HG02763 (cell line): ENCODE results near the gene SLC26A11.

Experiments
- ATAC-seq: cut with Tn5 transposase; IDR thresholded peaks from one replicate; pipeline ENCODE4 v1.9.1; 2021; ENCODE audit warnings: mild to moderate bottlenecking, moderate library complexity; ENCODE audit not compliant: unreplicated experiment

The SLC26A11 gene

DNA sequence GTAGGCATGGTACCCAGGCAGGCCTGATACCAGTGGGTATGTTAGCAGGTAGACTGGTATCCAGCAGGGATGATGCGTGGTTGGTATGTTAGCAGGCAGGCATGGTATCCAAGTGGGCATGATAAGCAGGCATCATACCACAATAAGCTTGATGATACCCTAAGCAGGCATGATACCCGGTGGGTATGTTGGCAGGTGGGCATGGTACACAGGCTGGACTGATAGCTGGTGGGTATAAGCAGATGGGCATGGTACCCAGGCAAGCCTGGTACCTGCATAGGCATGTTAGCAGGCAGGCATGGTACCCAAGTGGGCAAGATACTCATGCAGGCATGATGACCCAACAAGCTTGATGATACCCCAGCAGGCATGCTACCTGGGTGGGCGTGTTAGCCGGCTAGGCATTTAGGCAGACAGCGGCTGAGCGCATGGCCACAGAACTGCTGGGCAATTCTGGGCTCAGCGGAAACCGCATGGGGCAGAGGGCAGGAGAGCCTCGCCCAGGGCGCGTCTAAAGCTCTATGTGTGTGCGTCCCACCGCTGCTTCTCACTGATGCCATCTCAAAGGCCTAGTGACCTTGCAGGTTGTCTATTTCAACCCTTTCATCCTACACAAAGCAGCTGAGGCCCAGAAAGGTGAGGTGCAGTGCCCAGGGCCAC is 2.4 kb upstream of the SLC26A11 start:
- no peak for ATAC-seq

GRCh38 chr17:80218391-80218790 is 1.8 kb upstream of the SLC26A11 start:
- no peak for ATAC-seq

- peak; percentile 38 for ATAC-seq
Observed at GRCh38 chr17:80219013-80219762, 1.0 kb upstream of the SLC26A11 start.

DNA sequence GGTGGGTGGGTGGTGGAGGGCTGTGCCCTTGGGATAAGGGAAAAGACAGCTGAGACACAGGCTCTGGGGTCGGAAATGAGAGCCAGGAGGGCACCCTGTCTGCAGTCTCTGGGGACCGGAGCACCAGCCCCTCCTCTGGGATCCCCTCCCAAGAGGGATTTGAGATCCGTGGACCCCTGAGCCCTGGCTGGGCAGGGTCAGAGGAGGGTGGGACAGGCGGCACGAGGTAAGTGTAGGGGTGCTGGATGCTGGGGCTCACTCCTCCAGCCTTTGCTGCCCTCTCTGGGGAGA is 519 bp upstream of the SLC26A11 start:
- ATAC-seq = no peak

- no peak for ATAC-seq
Observed at GRCh38 chr17:80220736-80221215, 549 bp downstream of the SLC26A11 start.

DNA sequence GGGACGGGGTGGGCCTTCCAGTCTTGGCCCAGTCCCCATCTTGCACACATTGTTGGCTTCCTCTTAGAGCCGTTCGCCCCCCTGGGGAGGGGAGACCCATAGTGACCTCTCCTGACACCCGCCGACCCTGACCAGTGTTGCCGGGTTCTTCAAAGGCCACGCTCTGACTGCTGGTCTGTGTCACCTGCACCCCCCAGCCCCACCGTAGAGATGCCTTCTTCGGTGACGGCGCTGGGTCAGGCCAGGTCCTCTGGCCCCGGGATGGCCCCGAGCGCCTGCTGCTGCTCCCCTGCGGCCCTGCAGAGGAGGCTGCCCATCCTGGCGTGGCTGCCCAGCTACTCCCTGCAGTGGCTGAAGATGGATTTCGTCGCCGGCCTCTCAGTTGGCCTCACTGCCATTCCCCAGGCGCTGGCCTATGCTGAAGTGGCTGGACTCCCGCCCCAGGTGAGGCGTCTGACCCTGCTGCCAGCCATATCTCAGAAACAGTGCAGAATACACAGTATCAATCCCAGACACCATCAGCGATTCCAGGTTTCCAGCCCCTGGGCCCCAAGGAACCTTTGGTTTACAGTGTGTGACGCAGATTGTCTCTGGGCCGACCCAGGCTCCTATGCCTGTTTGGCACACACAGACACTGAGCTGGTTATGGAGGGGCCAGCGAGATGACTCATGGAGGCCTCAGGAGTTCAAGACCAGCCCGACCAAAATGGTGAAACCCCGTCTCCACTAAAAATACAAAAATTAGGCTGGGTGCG is 1.3 kb downstream of the SLC26A11 start:
- ATAC-seq = no peak

DNA sequence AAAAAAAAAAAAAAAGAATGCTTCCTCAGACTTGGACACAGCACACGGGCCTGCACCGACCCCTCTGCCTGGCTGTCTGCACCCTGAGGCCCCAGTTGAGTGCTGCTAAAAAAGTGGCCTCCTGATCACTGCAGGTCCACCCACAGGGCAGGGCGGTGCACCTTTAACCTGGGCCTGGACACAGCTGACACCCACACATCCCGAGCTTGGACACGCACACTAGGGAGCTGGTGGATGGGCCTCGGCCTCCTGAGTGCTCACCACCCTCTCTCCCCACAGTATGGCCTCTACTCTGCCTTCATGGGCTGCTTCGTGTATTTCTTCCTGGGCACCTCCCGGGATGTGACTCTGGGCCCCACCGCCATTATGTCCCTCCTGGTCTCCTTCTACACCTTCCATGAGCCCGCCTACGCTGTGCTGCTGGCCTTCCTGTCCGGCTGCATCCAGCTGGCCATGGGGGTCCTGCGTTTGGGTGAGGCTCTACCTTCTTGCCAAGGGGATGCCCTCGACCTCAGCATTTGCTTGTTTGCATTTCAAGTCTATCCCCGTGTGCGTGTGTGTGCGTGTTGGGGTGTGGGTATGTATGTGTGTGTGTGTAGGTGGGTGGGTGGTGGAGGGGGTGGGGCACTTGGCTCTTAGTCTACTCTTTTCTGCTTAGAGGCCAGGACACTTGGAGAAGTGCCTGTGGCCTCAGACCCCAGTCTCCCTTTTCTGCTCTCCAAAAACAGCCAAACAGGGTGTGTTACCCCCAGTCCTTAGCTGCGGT is 2.3 kb downstream of the SLC26A11 start:
- no peak for ATAC-seq

DNA sequence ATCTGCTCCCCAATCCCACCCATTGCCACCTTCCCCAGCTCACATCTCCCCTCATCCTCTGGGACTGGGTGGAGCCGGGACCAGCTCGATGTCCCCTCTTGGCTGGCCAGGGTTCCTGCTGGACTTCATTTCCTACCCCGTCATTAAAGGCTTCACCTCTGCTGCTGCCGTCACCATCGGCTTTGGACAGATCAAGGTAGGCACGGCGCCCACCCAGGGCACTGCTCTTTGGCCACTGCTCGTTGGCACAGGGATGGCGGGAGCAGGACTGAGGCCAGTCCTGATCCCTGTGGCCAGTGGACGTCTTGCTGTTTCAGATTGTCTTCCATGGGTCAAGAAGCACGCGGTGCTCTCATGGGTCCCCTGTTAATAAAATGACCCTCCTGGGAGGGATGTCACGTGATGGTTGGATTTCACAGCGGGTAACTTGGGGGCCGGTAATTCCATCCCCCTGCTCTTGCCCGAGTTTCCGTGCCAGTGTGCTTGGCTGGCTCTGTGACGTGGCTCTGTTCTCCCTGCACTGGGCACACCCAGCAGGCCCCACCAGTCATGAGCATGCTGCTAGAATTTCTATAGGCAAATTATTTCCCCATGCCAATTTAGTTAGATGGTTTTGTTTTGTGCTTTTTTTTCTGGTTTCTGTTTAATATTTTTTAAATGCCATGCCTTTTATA is 3.1 kb downstream of the SLC26A11 start:
- ATAC-seq = no peak

- no peak for ATAC-seq
Observed at GRCh38 chr17:80223838-80224497, 3.7 kb downstream of the SLC26A11 start.

DNA sequence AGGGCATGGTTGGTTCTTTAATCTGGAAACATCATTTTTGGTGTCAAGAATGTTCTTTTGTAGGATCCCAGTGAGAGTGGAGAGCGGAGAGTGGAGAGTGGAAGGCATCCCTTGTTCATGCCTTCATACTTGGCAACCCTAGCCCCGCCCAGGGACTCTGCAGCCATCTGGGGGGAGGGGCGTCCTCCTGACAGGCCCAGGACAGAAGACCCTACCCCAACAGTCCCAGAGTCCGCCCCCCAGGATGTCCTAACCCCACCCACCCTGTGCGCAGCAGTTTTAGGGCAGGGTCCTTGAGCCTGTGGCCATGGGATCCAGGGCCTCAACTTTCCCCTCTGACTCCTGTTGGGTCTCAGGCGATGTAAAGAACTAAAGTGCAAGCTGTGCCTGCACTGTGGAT is 4.5 kb downstream of the SLC26A11 start:
- ATAC-seq = no peak

GRCh38 chr17:80225230-80225629 is 5.0 kb downstream of the SLC26A11 start:
- ATAC-seq = no peak

DNA sequence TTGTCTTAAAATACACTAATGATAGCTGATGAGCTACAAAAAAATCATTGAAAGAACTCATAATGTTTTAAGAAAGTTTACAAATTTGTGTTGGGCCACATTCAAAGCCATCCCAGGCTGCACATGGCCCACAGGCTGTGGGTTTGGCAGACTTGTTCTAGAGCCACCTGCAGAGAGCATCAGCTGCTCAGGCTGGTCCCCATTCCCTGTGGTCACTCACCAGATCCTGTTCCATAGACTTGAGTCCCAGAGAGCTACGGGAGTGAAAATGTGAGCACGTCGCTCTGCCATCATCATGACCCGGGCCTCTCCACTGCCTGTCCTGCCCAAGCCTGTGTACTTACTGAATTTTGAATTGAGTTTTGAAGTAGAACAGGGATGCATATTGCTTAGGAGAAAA is 6.9 kb downstream of the SLC26A11 start:
- no peak for ATAC-seq

- no peak for ATAC-seq
Observed at GRCh38 chr17:80227666-80228065, 7.4 kb downstream of the SLC26A11 start.

DNA sequence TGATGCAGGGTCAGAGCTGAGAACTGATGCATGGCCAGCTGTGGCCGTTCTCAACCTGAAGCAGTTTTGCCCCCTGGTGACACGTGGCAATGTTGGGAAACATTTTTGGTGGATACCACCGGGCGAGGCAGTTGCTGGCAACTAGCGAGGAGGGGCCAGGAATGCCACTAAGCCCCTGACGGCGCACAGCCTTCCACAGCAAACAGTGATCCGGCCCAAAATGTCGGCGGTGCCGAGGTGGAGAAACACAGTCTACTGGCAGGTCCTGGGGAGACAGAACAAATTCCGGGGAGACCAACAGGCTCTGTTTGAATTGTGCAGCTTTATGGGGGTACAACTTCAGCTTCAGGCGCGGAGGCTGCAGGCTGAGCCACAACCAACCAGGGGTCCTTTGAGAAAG is 8.2 kb downstream of the SLC26A11 start:
- ATAC-seq = no peak

DNA sequence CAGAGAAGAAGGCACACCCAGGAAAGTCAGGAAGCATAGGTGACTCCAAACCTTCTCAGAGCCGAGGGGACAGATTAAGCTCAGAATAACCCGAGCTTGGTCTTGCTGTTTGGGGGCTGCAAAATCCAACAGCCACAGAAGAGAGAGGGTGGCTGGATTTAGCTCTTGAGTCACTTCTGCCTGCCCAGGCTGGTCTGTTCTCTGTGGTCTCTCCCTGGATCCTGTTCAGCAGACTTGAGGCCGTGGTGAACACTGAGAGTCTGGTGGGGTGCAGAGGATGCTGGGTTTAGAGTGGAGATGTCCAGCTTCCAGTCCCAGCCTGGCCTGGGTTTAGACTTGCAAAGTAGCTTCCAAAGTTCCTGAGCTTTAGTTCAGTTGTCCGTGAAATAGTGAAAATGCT is 8.8 kb downstream of the SLC26A11 start:
- ATAC-seq = no peak

DNA sequence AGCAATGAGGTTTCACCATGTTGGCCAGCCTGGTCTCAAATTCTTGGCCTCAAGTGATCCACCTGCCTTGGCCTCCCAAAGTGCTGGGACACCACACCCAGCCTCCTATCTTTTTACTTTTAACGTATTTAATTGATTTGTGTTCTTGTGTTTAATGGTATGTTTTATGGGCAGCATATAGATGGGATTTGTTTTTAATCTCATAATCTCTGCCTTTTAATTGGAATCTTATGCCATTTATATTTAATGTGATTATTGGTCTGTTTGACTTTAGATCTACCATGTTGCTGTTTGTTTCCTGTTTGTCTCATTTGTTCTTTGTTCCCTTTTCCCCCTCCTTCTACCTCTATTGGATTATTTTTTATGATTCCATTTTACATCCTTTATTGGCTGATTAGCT is 12.2 kb downstream of the SLC26A11 start:
- ATAC-seq = no peak

DNA sequence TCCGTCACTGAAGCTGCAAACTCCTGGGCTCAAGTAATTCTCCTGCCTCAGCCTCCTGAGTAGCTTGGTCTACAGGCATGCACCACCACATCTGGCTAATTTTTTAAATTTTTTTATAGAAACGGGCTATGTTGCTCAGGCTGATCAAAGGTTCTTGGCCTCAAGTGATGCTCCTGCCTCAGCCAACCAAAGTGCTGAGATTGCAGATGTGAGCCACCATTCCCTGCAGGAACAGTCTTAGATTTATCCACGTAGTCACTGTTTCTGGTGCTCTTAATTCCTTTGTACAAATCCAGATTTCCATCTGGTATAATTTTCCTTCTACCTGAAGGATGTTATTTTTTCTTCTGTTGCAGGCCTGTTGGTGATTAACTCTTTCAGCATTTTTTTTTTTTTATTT is 13.0 kb downstream of the SLC26A11 start:
- ATAC-seq = no peak

- ATAC-seq = no peak
Observed at GRCh38 chr17:80236911-80237310, 16.7 kb downstream of the SLC26A11 start.

DNA sequence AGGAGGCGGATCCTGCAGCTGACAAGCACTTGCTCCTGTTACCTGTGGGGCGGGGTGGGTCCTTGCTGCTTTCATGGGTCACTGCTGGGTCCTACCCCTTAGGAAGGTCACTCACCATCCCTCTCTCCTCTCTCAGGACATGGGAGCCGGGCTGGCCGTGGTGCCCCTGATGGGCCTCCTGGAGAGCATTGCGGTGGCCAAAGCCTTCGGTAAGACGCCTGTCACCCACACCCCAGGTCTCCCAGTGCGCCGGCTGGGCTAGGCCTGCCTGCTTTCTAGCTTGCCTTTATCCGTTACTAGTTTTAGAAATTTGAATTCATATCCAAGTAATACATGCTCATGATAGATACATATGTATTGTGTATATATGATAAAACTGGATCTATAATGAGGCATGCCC is 17.2 kb downstream of the SLC26A11 start:
- no peak for ATAC-seq

DNA sequence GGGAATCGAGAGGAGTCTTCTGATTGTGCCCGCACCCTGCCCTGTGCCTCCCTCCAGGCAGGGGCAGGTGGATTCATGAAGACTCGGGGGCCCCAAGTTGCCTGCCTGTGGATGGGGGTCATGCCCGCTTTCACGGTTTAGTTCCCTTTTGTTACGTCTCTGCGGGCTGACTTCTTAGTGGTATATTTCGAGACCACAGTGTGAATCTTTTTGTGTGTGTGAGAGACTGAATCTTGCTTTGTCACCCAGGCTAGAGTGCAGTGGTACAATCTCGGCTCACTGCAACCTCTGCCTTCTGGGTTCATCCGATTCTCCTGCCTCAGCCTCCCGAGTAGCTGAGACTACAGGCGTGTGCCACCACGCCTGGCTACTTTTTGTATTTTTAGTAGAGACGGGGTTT is 22.3 kb downstream of the SLC26A11 start:
- no peak for ATAC-seq
